ENCODE results near the gene RPS6KA3.
"Not testable (repeated sequence)": the region's sequence is repeated elsewhere in the genome, so short reads cannot be mapped to it uniquely, and the experiment has no call there.

The RPS6KA3 gene

GRCh38 chrX:20140420-20140819 is 126.3 kb downstream of the RPS6KA3 start:
- DNase-seq: peak; percentile 25

GRCh38 chrX:20139966-20140365 is 126.7 kb downstream of the RPS6KA3 start:
- no peak for DNase-seq

GRCh38 chrX:20135944-20136343 is 130.8 kb downstream of the RPS6KA3 start:
- DNase-seq: no peak

- DNase-seq: no peak
These were observed 134.0 kb downstream of the RPS6KA3 start for GRCh38 chrX:20132666-20133065.

GRCh38 chrX:20130357-20130756 is 136.4 kb downstream of the RPS6KA3 start:
- no peak for DNase-seq

GRCh38 chrX:20129547-20129946 is 137.2 kb downstream of the RPS6KA3 start:
- DNase-seq: no peak

- no peak for DNase-seq
These were observed 138.0 kb downstream of the RPS6KA3 start for GRCh38 chrX:20128670-20129069.

GRCh38 chrX:20127440-20127839 is 139.3 kb downstream of the RPS6KA3 start:
- not testable (repeated sequence) for DNase-seq

- DNase-seq: not testable (repeated sequence)
These were observed 139.9 kb downstream of the RPS6KA3 start for GRCh38 chrX:20126833-20127232.

GRCh38 chrX:20124964-20125363 is 141.7 kb downstream of the RPS6KA3 start:
- no peak for DNase-seq

- DNase-seq: no peak
These were observed 148.5 kb downstream of the RPS6KA3 start for GRCh38 chrX:20118065-20118824.

- no peak for DNase-seq
These were observed 150.0 kb downstream of the RPS6KA3 start, which contains the start of gene MAP7D2 for GRCh38 chrX:20116577-20117240. Gene MAP7D2 (minus strand): TSS chrX:20116907. CDS start chrX:20116879, 28 bp downstream.

GRCh38 chrX:20116087-20116576 is 150.6 kb downstream of the RPS6KA3 start:
- DNase-seq: no peak

- DNase-seq: no peak
These were observed 154.5 kb downstream of the RPS6KA3 start for GRCh38 chrX:20112022-20112774.

- no peak for DNase-seq
These were observed 155.4 kb downstream of the RPS6KA3 start for GRCh38 chrX:20111271-20111670.

- no peak for DNase-seq
These were observed 164.7 kb downstream of the RPS6KA3 start for GRCh38 chrX:20101934-20102581.
